ENCODE data around the gene ZBTB44.

ZBTB44 gene

GRCh38 chr11:130179396-130180306 lies 135.1 kb downstream of the ZBTB44 start:
- Mint-ChIP-seq H3K36me3 (ENCODE audit: low read depth) (no peaks in the 10 kb centered on the region), H3K4me3 (no peak overlapping the region), H3K27ac (no peak overlapping the region), H3K9me3 (peaks cover 6% of the 10 kb centered on the region), H3K27me3 (no peaks in the 10 kb centered on the region), H3K4me1 (peaks cover 2% of the 10 kb centered on the region)
- DNase-seq (no peak), ATAC-seq (no peak)

- no peak overlapping the region for H3K4me3 Mint-ChIP-seq
- ATAC-seq (no peak), DNase-seq (no peak)
- no peak overlapping the region for H3K27ac Mint-ChIP-seq
- H3K4me1 Mint-ChIP-seq: peaks cover 2% of the 10 kb centered on the region
- peaks cover 6% of the 10 kb centered on the region for H3K9me3 Mint-ChIP-seq
- no peaks in the 10 kb centered on the region for H3K27me3 Mint-ChIP-seq
- no peaks in the 10 kb centered on the region for H3K36me3 Mint-ChIP-seq (ENCODE audit: low read depth)
Measured at GRCh38 chr11:130178441-130179339, 136.0 kb downstream of the ZBTB44 start.

DNA sequence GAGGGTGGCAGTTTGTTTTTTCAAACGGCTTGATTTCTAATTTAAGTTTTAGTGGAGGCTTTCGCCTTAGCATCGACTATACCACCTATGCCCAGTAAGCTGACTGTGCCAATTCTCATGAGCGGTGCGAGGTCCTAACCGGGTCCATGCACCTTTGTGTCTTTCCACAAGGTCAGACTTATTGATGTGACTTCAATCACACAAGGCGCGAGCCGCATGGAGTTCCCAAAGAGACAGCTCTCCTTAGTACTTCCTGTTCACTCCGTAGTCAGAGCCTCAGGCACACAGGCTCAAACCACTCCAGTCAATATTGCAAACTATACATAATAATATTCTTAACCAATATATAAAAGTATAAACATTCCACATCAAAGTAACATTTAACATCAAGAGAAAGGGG lies 136.9 kb downstream of the ZBTB44 start:
- Mint-ChIP-seq H3K9me3 (peaks cover 6% of the 10 kb centered on the region), H3K4me3 (no peak overlapping the region), H3K36me3 (ENCODE audit: low read depth) (no peaks in the 10 kb centered on the region), H3K27ac (no peak overlapping the region), H3K27me3 (no peaks in the 10 kb centered on the region), H3K4me1 (peaks cover 2% of the 10 kb centered on the region)
- DNase-seq (no peak), ATAC-seq (no peak)
